GM21423 (cell line): ENCODE measurements around the gene HEXIM1.
A peak's percentile ranks its signal among the peaks of the same experiment; 100 is the strongest.

Experiments used
- ATAC-seq: cut with Tn5 transposase; IDR thresholded peaks from one replicate; pipeline ENCODE4 v1.9.1; 2021; ENCODE audit warnings: mild to moderate bottlenecking, moderate library complexity; ENCODE audit not compliant: unreplicated experiment

Gene HEXIM1

DNA sequence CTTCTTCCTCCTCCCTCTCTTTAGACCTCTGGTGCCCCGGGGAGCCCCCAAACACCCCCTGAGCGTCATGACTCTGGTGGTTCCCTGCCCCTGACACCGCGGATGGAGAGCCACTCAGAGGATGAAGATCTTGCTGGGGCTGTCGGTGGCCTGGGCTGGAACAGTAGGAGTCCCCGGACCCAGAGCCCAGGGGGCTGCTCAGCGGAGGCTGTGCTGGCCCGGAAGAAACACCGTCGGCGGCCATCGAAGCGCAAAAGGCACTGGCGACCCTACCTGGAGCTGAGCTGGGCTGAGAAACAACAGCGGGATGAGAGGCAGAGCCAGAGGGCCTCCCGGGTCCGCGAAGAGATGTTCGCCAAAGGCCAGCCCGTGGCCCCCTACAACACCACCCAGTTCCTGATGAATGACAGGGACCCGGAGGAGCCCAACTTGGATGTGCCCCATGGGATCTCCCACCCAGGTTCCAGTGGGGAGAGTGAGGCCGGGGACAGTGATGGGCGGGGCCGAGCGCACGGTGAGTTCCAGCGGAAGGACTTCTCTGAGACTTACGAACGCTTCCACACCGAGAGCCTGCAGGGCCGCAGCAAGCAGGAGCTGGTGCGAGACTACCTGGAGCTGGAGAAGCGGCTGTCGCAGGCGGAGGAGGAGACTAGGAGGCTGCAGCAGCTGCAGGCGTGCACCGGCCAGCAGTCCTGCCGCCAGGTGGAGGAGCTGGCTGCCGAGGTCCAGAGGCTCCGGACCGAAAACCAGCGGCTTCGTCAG lies 20.9 kb downstream of the HEXIM1 start:
- ATAC-seq = no peak

DNA sequence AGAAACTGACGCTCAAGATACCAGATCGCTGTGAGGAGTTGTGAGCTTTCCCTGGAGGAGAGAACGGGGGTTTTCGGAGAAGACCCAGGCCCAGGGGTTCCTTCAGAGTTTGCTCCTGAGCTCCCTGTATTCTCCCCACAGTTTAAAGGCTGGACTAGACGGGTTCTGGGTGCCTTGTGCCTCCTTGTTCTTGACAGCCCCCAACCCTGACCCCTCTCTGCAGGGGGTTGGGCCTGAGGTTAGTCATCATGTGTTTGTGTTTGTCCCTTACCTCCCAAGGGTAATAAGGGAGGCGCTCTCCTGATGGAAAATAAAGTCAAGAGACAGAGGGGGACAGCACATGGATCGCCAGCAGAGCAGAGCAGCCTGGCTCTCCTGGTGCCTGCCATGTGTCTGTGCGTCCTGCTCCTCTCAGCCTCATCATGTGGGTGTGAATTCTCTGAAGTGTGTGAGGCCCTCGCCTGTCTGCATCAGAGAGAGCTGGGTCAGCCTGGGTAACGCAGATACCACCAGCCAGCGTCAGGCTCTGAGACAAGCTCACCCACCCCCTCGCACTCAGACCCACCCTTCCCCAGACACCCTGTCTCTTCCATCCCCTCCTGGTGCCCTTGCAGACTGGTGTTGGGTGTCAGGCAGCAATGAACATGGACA lies 22.1 kb downstream of the HEXIM1 start:
- ATAC-seq = no peak

DNA sequence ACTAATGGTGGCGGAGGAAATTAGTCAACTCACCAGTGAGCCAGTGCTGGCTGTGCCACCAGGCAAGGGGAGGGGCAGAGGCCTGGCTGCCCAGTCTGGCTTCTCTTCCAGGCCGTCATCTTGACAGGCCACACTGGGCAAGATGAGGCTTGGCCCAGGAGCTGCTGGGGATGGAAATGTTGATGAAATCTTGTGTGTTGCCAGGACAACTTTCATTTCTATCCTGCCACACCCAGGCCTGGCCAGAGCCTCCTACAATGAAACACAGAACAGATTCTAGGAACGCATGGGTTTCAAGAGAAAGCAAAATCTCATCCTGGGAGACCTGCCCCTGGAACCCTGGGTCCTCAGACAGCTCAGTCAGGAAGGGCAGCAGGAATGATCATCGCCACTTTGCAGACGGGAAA lies 22.7 kb downstream of the HEXIM1 start:
- ATAC-seq = no peak

GRCh38 chr17:45171338-45172231 lies 23.3 kb downstream of the HEXIM1 start:
- no peak for ATAC-seq

DNA sequence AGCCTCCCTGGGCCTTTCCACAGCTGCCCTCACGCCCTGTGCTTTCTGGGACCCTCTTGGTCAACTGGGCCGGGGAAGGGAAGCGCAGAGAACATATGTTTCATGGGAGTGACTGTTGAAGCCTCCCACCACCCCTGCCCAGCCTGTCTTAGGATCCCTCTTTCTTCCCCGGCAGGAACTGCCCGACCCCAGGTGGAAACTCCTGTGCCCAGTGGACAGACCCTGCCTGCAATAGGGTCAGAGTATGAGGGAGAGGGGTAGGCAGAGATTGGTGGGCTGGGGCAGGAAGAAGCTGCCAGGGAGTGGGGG lies 23.9 kb downstream of the HEXIM1 start:
- no peak for ATAC-seq

GRCh38 chr17:45172541-45173286 lies 24.4 kb downstream of the HEXIM1 start:
- ATAC-seq = peak; percentile 41

GRCh38 chr17:45175759-45176115 lies 27.5 kb downstream of the HEXIM1 start:
- no peak for ATAC-seq

DNA sequence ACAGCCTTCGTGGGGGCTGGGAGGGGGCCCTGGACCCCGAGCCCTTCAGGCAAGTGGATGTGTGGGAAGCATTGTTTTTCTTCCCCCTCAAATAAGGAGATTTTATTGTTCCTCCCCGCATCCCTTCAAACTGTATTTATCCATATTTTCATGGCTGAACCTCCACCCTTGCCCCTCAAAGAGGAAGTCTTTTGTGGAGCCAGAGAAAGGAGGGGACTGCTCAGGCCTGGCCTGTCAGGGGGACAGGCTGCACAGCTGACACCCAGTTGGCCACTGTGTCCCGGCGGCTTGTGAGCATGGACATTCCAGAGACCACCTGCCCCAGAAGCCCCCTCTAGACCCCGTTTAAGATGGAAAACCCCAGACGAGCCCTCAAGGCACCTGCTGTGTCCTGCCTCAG lies 29.3 kb downstream of the HEXIM1 start:
- no peak for ATAC-seq

GRCh38 chr17:45184144-45184543 lies 35.9 kb downstream of the HEXIM1 start:
- no peak for ATAC-seq

DNA sequence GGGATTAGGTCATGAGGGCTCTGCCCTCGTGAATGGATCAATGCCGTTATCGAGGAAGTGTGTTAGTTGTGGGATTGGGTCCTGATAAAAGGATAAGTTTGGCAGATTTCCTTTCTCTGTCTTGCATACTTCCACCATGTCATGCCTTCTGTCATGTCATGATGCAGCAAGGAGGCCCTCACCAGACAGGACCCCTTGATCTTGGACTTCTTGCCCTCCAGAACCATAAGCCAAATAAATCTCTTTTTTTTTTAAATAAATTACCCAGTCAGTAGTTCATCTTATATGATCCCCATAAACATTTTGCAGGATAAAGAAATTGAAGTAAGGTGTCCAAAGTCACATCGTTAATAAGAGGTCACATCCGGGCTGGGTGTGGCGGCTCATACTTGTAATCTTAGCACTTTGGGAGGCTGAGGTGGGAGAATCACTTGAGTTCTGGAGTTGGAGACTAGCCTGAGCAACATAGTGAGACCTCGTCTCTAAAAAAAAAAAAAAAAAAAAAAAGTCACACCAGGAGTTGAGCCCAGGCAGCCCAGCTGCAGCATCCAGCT lies 38.6 kb downstream of the HEXIM1 start:
- no peak for ATAC-seq

GRCh38 chr17:45189009-45189408 lies 40.7 kb downstream of the HEXIM1 start:
- no peak for ATAC-seq

- ATAC-seq = no peak
Observed at GRCh38 chr17:45190503-45191255, 42.4 kb downstream of the HEXIM1 start.

- ATAC-seq = no peak
Observed at GRCh38 chr17:45195424-45195823, 47.1 kb downstream of the HEXIM1 start.

DNA sequence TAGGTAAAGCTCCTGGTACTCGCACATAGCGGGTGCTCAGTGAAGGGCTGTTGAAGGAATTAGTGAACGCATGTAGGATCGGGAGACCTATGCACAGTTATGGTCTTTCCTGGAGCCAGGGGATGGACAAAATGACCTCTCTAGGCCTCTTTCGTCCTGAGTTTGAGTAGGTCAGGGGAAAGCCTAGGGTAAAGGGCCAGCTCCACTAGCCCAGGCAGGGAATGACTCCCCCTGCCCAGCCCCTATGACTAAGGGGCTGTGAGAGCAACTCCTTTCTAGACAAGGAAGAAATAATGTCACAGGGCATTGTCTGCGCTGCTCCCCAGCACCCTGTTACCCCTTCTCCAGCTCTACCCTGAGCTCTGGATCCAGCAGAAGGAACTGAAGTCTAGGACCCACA lies 48.8 kb downstream of the HEXIM1 start:
- ATAC-seq = no peak

- peak; percentile 72 for ATAC-seq
Observed at GRCh38 chr17:45197555-45198334, 49.5 kb downstream of the HEXIM1 start.

DNA sequence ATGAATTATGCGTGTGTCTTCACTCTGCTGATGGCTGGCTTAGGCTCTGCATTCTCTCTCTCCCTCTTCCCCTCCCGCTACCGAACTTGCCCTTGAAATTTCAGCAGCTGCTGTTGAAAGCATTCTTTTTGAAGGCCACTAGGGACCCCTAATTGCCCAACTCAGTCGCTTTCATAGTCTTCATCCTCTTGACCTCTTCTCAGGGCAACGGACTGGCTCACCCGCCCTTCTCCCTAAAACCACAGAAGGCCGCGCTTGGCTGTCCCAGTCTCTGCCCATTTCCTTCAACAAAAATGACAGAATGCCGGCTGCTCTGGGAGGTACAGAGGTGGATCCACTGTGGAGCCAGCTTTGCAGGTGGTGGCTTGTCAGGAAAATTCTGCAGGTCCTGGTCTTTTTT lies 52.4 kb downstream of the HEXIM1 start:
- ATAC-seq = no peak

DNA sequence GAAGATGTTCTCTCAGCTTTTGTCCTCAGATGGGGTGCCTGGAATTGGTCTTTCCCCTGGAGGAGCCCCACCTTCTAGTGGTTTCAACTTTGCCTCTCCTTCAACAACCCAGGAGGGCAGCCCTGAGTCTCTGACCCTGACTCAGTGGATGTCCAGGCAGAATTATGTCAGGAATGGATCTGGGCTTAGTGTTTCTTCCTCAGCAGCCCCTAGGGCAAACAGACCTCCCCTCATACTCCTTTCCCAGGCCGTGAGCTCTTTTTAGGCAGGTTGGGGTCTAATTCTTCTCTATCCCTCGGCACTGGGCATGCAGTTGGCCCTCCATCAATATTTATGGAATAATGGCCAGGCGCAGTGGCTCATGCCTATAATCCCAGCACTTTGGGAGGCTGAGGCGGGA lies 53.2 kb downstream of the HEXIM1 start:
- ATAC-seq = no peak
